Osteocyte (in vitro differentiated cells): ENCODE results near the gene ZPR1. TPM values are rescaled to one million over a fixed set of nuclear protein-coding genes. Genes with fewer than 3 reads are reported as not detected.

ENCODE experiments used
- DNase-seq: peaks from one replicate; pipeline ENCODE4 v3.0.0; 2021; ENCODE audit warnings: mixed read lengths; ENCODE audit not compliant: unreplicated experiment; ENCODE audit errors: extremely low spot score
- H3K27ac Mint-ChIP-seq: one replicate; pipeline ENCODE4 v1.8.0; 2021; ENCODE audit warnings: mild to moderate bottlenecking, mixed read lengths; ENCODE audit not compliant: unreplicated experiment
- H3K27me3 Mint-ChIP-seq: one replicate; pipeline ENCODE4 v1.8.0; 2021; ENCODE audit warnings: mixed read lengths; ENCODE audit not compliant: unreplicated experiment
- H3K36me3 Mint-ChIP-seq: one replicate; pipeline ENCODE4 v1.8.0; 2021; ENCODE audit warnings: mixed read lengths; ENCODE audit not compliant: unreplicated experiment
- H3K4me1 Mint-ChIP-seq: one replicate; pipeline ENCODE4 v1.8.0; 2021; ENCODE audit warnings: mixed read lengths; ENCODE audit not compliant: unreplicated experiment
- H3K4me3 Mint-ChIP-seq: one replicate; pipeline ENCODE4 v1.8.0; 2021; ENCODE audit warnings: mild to moderate bottlenecking, moderate library complexity, mixed read lengths; ENCODE audit not compliant: unreplicated experiment
- H3K9me3 Mint-ChIP-seq: one replicate; pipeline ENCODE4 v1.8.0; 2021; ENCODE audit warnings: mixed read lengths; ENCODE audit not compliant: unreplicated experiment
- total RNA-seq: library from RNA; stranded (reverse); gene quantifications from 2 replicates; pipeline ENCODE4 v1.2.1, GENCODE V29; 2021
- TF ChIP-seq, protein P1 (sequence below): fragments of 200-600 bp; sonication (generic); IDR thresholded peaks from 2 replicates; pipeline ENCODE4 v1.5.0; 2021; ENCODE audit warnings: antibody characterized with exemption, mild to moderate bottlenecking, moderate library complexity

The ZPR1 gene
- total RNA-seq, 1 donor from 2014 or later, result 35.1 TPM

DNA sequence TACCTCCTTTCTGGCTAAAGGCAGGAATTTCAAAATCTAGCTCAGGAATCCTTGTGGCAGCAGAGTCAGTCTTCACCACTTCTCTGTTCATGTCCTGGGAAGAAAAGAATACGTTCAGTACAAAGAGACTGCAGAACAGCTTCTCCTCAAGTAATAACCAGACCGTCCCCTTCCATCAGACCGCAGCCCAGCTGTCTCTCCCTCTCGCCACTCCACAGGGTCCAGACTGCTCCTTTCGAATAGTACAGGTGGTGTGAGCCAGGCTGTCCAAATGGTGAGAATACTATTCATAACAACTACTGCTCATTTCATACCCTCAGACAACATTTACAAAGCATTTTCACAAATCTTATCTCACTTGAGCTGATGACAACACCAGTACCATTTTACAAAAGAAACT lies 857 bp downstream of the ZPR1 start:
- Mint-ChIP-seq H3K4me1 (peaks cover 18% of the 10 kb centered on the region), H3K27ac (peak overlapping the region; percentile 5), H3K27me3 (no peaks in the 10 kb centered on the region), H3K9me3 (no peaks in the 10 kb centered on the region), H3K4me3 (peak overlapping the region; percentile 98), H3K36me3 (peaks cover 19% of the 10 kb centered on the region)
- no peak for DNase-seq
- TF ChIP-seq, protein P1, sequence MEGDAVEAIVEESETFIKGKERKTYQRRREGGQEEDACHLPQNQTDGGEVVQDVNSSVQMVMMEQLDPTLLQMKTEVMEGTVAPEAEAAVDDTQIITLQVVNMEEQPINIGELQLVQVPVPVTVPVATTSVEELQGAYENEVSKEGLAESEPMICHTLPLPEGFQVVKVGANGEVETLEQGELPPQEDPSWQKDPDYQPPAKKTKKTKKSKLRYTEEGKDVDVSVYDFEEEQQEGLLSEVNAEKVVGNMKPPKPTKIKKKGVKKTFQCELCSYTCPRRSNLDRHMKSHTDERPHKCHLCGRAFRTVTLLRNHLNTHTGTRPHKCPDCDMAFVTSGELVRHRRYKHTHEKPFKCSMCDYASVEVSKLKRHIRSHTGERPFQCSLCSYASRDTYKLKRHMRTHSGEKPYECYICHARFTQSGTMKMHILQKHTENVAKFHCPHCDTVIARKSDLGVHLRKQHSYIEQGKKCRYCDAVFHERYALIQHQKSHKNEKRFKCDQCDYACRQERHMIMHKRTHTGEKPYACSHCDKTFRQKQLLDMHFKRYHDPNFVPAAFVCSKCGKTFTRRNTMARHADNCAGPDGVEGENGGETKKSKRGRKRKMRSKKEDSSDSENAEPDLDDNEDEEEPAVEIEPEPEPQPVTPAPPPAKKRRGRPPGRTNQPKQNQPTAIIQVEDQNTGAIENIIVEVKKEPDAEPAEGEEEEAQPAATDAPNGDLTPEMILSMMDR, result no peak

DNA sequence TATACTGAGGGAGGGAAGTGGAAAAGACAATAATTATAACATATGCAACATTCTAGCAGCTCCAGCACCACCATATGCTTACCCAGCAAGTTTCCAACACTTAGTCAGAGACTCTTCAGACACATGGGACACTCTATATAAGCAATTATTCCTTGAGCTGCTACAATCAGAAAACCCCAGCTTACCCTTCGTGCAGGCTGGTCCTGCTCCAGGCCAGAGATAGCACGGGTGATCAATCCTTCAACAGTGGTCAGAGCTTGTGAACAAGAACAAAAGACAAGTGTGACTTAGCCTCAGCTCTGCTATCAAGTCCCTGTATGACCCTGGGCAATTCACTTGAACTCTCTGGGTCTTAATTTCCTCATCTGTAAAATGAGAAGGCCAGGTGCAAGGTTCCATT lies 1.5 kb downstream of the ZPR1 start:
- Mint-ChIP-seq H3K4me1 (peaks cover 18% of the 10 kb centered on the region), H3K4me3 (peak overlapping the region; percentile 98), H3K27me3 (no peaks in the 10 kb centered on the region), H3K9me3 (no peaks in the 10 kb centered on the region), H3K36me3 (peaks cover 21% of the 10 kb centered on the region), H3K27ac (no peak overlapping the region)
- TF ChIP-seq, protein P1, result no peak
- no peak for DNase-seq

DNA sequence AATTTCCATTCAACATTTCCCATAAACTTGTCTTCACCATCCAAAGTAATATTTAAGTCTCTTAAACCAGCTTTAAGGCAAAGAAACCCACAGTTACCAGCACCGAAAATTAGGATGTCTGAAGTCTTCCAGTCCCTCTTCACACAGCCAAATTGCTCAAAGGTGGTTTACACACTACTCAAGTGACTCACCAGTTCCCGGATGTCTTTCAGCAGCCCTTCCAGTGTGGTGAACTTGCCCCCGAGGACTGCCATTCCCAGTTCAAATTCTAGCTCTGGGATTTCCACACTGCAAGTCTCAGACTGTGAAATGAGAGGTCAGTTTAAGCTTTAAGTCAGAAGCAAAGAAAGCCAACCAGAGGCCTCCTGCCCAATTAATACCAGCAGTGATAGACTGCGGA lies 5.1 kb downstream of the ZPR1 start:
- H3K27ac Mint-ChIP-seq, result no peak overlapping the region
- H3K4me3 Mint-ChIP-seq, result no peak overlapping the region
- peaks cover 12% of the 10 kb centered on the region for H3K4me1 Mint-ChIP-seq
- TF ChIP-seq, protein P1, result no peak
- peaks cover 45% of the 10 kb centered on the region for H3K36me3 Mint-ChIP-seq
- H3K9me3 Mint-ChIP-seq, result no peaks in the 10 kb centered on the region
- no peaks in the 10 kb centered on the region for H3K27me3 Mint-ChIP-seq
- DNase-seq, result no peak

DNA sequence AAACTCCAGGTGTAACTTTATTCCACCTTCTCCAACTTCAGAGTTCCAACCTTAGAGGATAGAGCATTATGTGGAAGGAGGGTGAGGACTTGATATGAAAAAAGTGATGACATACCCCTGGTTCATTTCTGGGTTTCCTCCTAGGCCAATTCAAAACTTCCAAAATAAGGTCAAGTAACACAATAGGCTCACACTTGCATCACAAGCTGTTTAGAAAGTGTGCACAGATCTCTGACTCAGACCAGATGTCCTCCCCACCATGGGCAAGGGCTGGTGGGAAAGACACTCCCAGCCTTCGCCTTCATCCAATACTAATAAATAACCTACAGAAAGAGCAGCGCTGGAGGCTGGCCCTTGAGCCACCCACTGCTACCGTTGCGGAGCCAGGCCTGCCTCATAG lies 9.3 kb downstream of the ZPR1 start:
- H3K4me3 Mint-ChIP-seq, result no peak overlapping the region
- DNase-seq, result no peak
- H3K9me3 Mint-ChIP-seq, result no peaks in the 10 kb centered on the region
- peaks cover 33% of the 10 kb centered on the region for H3K36me3 Mint-ChIP-seq
- no peak overlapping the region for H3K27ac Mint-ChIP-seq
- TF ChIP-seq, protein P1, result no peak
- no peaks in the 10 kb centered on the region for H3K27me3 Mint-ChIP-seq
- H3K4me1 Mint-ChIP-seq, result peaks cover 4% of the 10 kb centered on the region

DNA sequence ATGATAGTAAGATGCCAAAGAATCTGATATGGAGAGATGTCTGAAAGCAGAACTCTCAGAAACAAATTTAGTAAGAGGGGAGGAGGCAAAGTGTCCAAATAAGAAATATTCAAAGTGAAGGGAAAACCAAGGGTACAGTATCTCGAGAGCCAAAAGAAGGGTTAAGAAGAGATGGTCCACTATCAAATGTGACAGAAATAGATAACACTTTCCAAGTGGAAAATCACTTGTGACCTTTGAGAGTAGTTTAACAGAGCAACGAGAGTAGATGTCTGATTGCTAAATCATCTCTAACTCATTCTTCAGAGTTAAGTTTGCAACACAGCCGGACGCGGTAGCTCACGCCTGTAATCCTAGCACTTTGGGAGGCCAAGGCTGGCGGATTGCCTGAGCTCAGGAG lies 10.8 kb downstream of the ZPR1 start:
- no peak overlapping the region for H3K27ac Mint-ChIP-seq
- H3K9me3 Mint-ChIP-seq, result no peaks in the 10 kb centered on the region
- peaks cover 9% of the 10 kb centered on the region for H3K4me1 Mint-ChIP-seq
- no peak overlapping the region for H3K4me3 Mint-ChIP-seq
- no peaks in the 10 kb centered on the region for H3K27me3 Mint-ChIP-seq
- H3K36me3 Mint-ChIP-seq, result peaks cover 29% of the 10 kb centered on the region
- TF ChIP-seq, protein P1, result no peak
- no peak for DNase-seq
